Fibroblast of lung (primary cell): ENCODE measurements around the gene CLIC4. TPM values are rescaled to one million over a fixed set of nuclear protein-coding genes. Genes with fewer than 3 reads are reported as not detected.
"Not testable (repeated sequence)": the region's sequence is repeated elsewhere in the genome, so short reads cannot be mapped to it uniquely, and the experiment has no call there.

Experiments
- DNase-seq, 2 donors: peaks; one replicate each; pipeline versions ENCODE4 v3.0.0 to v3.0.0-alpha.2; 2010; ENCODE audit warnings: low read depth in 2 of 2
- H2AFZ ChIP-seq: 2 replicates; pipeline ENCODE4 v1.5.1; 2012; ENCODE audit warnings: low read length, control low read depth, inconsistent platforms
- H3K27ac ChIP-seq: 2 replicates; pipeline ENCODE4 v1.5.1; 2011; ENCODE audit warnings: low read length, control low read depth; ENCODE audit not compliant: insufficient read depth
- H3K27me3 ChIP-seq: 2 replicates; pipeline ENCODE4 v1.5.1; 2011; ENCODE audit warnings: mild to moderate bottlenecking, low read length; ENCODE audit not compliant: control insufficient read depth, insufficient read depth
- H3K36me3 ChIP-seq: 2 replicates; pipeline ENCODE4 v1.5.1; 2011; ENCODE audit warnings: low read length; ENCODE audit not compliant: control insufficient read depth, insufficient read depth
- H3K4me1 ChIP-seq: 2 replicates; pipeline ENCODE4 v1.5.1; 2011; ENCODE audit warnings: low read length; ENCODE audit not compliant: control insufficient read depth, insufficient read depth; ENCODE audit errors: extremely low read depth
- H3K4me2 ChIP-seq: 2 replicates; pipeline ENCODE4 v1.5.1; 2011; ENCODE audit warnings: low read length, control low read depth; ENCODE audit not compliant: insufficient read depth; ENCODE audit errors: extremely low read depth
- H3K4me3 ChIP-seq, 4 experiments: fragments of 200-600 bp in 1 of 4; sonication (generic) in 1 of 4; replicated peaks in 1 of 4; 2 replicates each; pipeline ENCODE4 v1.5.1; 2011 to 2016; ENCODE audit warnings: low read length in 4 of 4, low read depth in 3 of 4, mild to moderate bottlenecking in 3 of 4, control low read depth in 2 of 4, inconsistent platforms in 1 of 4, mixed read lengths in 1 of 4; ENCODE audit not compliant: insufficient read depth in 1 of 4; ENCODE audit errors: control extremely low read depth in 1 of 4
- H3K79me2 ChIP-seq: 2 replicates; pipeline ENCODE4 v1.5.1; 2012; ENCODE audit warnings: mild to moderate bottlenecking, low read length, inconsistent platforms; ENCODE audit not compliant: control insufficient read depth, insufficient read depth
- H3K9ac ChIP-seq: 2 replicates; pipeline ENCODE4 v1.5.1; 2011; ENCODE audit warnings: mild to moderate bottlenecking, low read length, control low read depth; ENCODE audit not compliant: insufficient read depth
- H3K9me3 ChIP-seq: 2 replicates; pipeline ENCODE4 v1.5.1; 2012; ENCODE audit warnings: low read depth, low read length; ENCODE audit not compliant: control insufficient read depth, insufficient read depth
- H4K20me1 ChIP-seq: 2 replicates; pipeline ENCODE4 v1.5.1; 2011; ENCODE audit warnings: low read length; ENCODE audit not compliant: control insufficient read depth, insufficient read depth; ENCODE audit errors: extremely low read depth
- EZH2 ChIP-seq: IDR thresholded peaks from 2 replicates; pipeline ENCODE4 v1.5.1; 2012; ENCODE audit warnings: low read length, control low read depth, mild to moderate bottlenecking; ENCODE audit errors: missing control alignments
- polyA plus RNA-seq, 2 donors: library from polyadenylated mRNA; depleted of rRNA in 1 of 2; stranded (reverse) in 1 of 2; unstranded in 1 of 2; fragments of >200 nt; gene quantifications; 2 replicates each; pipeline ENCODE4 v1.2.1, GENCODE V29; 2011 to 2012; ENCODE audit warnings: missing spikeins in 1 of 2
- total RNA-seq: library from RNA; depleted of rRNA; stranded (reverse); fragments of >200 nt; gene quantifications from 2 replicates; pipeline ENCODE4 v1.2.1, GENCODE V29; 2014
- TF ChIP-seq, protein P1 (sequence below), 2 donors: IDR thresholded peaks in 1 of 2; conservative IDR thresholded peaks in 1 of 2; 1 replicate in 1 of 2; 2 replicates in 1 of 2; pipeline ENCODE4 v1.5.1; 2011 to 2012; ENCODE audit warnings: low read length in 2 of 2, control low read depth in 1 of 2, inconsistent platforms in 1 of 2, low read depth in 1 of 2, mild to moderate bottlenecking in 1 of 2

CLIC4 gene
- total and polyA plus RNA-seq, 2 donors (not counting 1 experiment from before 2014, with no cell fraction given): 368 to 494 TPM

DNA sequence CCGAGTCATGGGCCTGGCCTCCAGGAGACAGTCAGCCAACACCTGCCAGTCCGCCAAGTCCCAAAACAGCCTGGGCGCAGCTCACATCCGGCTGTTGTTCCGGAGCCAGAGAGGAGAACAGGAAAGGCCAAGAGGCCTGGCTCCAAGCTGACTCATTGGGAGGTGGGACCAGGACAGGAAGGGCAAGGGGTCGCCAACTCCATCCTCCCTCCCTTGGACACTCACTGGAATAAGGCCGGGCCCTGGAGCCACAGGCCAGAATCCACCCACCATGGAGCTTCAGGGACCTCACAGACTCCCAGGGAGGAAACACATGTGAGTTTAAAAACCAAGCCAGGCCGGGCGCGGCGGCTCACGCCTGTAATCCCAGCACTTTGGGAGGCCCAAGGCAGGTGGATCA lies 25.1 kb upstream of the CLIC4 start:
- Histone ChIP-seq H3K9ac (no peak overlapping the region), H3K27me3 (no peaks in the 10 kb centered on the region), H4K20me1 (no peaks in the 10 kb centered on the region), H2AFZ (peak overlapping the region; percentile 38), H3K27ac (peak overlapping the region; percentile 87), H3K79me2 (no peaks in the 10 kb centered on the region), H3K4me2 (peak overlapping the region; percentile 41), H3K4me1 (peaks cover 13% of the 10 kb centered on the region), H3K4me3 (no peak overlapping the region), H3K9me3 (no peaks in the 10 kb centered on the region), H3K36me3 (no peaks in the 10 kb centered on the region)
- DNase-seq: peak; percentile 85 to 90
- TF ChIP-seq EZH2: no peak
- TF ChIP-seq, protein P1, sequence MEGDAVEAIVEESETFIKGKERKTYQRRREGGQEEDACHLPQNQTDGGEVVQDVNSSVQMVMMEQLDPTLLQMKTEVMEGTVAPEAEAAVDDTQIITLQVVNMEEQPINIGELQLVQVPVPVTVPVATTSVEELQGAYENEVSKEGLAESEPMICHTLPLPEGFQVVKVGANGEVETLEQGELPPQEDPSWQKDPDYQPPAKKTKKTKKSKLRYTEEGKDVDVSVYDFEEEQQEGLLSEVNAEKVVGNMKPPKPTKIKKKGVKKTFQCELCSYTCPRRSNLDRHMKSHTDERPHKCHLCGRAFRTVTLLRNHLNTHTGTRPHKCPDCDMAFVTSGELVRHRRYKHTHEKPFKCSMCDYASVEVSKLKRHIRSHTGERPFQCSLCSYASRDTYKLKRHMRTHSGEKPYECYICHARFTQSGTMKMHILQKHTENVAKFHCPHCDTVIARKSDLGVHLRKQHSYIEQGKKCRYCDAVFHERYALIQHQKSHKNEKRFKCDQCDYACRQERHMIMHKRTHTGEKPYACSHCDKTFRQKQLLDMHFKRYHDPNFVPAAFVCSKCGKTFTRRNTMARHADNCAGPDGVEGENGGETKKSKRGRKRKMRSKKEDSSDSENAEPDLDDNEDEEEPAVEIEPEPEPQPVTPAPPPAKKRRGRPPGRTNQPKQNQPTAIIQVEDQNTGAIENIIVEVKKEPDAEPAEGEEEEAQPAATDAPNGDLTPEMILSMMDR (conservative IDR thresholded peaks at IDR 0.05 in 1 of 2, IDR thresholded peaks at IDR 0.05 in 1 of 2; ENCODE audit: low read depth in 1 of 2, low read length in 2 of 2): no peak

DNA sequence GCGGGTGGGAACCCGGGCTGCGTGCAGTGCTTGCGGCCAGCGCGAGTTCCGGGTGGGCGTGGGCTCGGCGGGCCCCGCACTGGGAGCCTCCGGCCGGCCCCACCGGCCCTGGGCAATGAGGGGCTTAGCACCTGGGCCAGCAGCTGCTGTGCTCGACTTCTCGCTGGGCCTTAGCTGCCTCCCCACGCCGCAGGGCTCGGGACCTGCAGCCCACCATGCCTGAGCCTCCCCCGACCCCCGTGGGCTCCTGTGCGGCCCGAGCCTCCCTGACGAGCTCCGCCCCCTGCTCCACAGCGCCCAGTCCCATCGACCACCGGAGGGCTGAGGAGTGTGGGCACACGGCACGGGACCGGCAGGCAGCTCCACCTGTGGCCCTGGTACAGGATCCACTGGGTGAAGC lies 23.7 kb upstream of the CLIC4 start:
- Histone ChIP-seq H3K9ac (no peak overlapping the region), H3K4me1 (peaks cover 17% of the 10 kb centered on the region), H3K4me3 (no peak overlapping the region), H3K79me2 (no peaks in the 10 kb centered on the region), H3K9me3 (no peaks in the 10 kb centered on the region), H3K27ac (no peak overlapping the region), H2AFZ (no peak overlapping the region), H4K20me1 (no peaks in the 10 kb centered on the region), H3K36me3 (no peaks in the 10 kb centered on the region), H3K27me3 (no peaks in the 10 kb centered on the region), H3K4me2 (no peak overlapping the region)
- no peak for DNase-seq
- TF ChIP-seq, protein P1 (conservative IDR thresholded peaks at IDR 0.05 in 1 of 2, IDR thresholded peaks at IDR 0.05 in 1 of 2; ENCODE audit: low read depth in 1 of 2, low read length in 2 of 2): no peak
- no peak for TF ChIP-seq EZH2

DNA sequence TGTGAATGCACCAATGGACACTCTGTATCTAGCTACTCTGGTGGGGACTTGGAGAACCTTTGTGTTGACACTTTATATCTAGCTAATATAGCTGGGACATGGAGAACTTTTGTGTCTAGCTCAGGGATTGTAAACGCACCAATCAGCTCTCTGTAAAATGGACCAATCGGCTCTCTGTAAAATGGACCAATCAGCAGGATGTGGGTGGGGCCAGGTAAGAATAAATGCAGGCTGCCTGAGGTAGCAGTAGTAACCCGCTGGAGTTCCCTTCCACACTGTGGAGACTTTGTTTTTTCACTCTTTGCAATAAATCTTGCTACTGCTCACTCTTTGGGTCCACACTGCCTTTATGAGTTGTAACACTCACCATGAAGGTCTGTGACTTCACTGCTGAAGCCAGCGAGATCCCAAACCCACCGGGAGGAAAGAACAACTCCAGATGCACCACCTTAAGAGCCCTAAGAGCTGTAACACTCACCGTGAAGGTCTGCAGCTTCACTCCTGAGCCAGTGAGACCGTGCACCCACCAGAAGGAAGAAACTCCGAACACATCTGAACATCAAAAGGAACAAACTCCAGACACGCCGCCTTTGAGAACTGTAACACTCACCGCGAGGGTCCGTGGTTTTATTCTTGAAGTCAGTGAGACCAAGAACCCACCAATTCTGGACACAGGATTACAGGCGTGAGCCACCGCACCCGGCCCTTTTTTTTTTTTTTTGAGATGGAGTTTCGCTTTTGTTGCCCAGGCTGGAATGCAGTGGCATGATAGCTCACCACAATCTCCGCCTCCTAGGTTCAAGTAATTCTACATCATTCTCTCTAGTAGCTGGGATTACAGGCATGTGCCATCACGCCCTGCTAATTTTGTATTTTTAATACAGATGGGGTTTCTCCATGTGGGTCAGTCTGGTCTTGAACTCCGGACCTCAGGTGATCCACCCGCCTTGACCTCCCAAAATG lies 22.9 kb upstream of the CLIC4 start:
- H3K9me3 ChIP-seq, H4K20me1 ChIP-seq, H3K4me3 ChIP-seq, H3K9ac ChIP-seq, H3K36me3 ChIP-seq, H3K79me2 ChIP-seq, H2AFZ ChIP-seq, H3K4me2 ChIP-seq, H3K27me3 ChIP-seq: not testable (repeated sequence)
- Histone ChIP-seq H3K27ac (peak overlapping the region; percentile 16), H3K4me1 (peaks cover 18% of the 10 kb centered on the region)
- peak in 1 of 2 donors; percentile 50 for DNase-seq
